ENCODE results near the gene CSNK1G3.
A peak's percentile ranks its signal among the peaks of the same experiment; 100 is the strongest.
"Not testable (repeated sequence)": the region's sequence is repeated elsewhere in the genome, so short reads cannot be mapped to it uniquely, and the experiment has no call there.

The CSNK1G3 gene

DNA sequence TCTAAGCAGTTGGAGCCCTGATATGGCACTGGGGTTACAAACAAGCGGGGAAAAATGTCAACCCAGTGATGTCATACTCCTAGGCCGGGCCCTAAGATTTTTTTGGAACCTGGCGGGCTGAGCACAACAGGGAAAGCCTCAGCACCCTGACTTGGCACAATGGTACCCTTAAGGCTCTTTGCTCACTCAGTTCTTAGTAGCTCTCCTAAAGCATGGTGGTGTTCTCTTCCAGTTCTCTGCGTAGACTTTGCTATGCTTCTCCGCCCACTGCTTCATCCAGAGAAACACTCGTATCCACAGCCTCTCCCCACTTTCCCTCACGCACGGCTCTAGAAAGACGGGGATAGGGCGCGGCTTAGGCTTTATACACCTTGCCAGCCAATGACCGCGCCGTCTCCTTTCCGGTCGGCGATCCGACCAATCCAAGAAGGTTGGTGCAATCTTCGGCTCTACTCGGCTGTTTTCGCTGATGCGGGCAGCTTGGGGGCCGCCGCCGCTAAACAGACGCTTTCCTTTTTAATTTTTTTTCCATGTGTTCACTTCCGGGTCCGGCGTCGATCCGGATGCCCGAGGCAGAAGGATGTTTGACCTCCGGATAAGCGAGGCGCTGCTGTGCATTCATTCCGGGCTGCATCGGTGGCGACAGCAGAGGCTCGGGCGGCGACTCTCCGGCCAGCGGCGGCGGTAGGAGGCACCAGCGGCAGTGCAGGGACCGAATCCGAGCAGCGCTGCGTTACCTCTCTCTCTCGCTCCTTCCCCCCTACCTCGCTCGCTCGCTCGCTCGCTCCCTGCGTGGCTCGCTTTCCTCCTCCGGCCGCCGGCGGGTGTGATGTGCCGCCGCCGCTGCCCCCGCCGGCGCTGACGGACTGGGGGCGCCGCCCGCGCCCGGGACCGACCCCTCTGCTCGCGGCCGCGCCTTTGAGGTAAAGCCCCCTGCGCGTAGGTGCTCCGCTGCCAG is at the start of gene CSNK1G3:
Gene CSNK1G3, plus strand, starts transcription at position 530 of the 958 bp plus-strand sequence. CDS start 33,487 bp downstream, outside the sequence.
- FAIRE-seq = peak; percentile 99

DNA sequence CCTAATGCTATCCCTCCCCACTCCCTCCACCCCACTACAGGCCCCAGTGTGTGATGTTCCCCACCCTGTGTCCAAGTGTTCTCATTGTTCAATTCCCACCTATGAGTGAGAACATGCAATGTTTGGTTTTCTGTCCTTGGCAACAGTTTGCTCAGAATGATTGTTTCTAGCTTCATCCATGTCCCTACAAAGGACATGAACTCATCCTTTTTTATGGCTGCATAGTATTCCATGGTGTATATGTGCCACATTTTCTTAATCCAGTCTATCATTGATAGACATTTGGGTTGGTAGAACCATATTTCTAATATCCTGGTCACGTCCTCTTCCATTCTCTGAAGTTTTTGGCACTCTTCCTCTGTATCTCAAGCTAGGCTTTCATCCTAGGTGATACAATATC is 45.1 kb upstream of the CSNK1G3 start:
- FAIRE-seq = not testable (repeated sequence)

DNA sequence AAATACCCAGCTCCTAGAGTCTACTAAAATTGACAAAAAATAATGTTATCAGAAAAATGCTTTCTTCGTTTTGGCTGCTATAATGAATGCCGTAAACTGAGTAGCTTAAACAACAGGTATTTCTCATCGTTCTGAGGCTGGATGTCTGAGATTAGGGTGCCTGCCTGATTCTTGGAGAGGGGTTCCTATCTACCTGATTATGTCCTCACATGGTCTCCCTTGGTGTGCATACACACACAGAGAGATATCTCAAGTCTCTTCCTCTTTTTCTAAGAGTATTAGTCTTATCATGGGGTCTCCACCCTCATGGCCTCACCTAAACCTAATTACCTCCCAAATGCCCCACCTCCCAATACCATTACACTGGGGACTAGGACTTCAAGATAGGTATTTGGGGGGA is 40.6 kb upstream of the CSNK1G3 start:
- no peak for FAIRE-seq

DNA sequence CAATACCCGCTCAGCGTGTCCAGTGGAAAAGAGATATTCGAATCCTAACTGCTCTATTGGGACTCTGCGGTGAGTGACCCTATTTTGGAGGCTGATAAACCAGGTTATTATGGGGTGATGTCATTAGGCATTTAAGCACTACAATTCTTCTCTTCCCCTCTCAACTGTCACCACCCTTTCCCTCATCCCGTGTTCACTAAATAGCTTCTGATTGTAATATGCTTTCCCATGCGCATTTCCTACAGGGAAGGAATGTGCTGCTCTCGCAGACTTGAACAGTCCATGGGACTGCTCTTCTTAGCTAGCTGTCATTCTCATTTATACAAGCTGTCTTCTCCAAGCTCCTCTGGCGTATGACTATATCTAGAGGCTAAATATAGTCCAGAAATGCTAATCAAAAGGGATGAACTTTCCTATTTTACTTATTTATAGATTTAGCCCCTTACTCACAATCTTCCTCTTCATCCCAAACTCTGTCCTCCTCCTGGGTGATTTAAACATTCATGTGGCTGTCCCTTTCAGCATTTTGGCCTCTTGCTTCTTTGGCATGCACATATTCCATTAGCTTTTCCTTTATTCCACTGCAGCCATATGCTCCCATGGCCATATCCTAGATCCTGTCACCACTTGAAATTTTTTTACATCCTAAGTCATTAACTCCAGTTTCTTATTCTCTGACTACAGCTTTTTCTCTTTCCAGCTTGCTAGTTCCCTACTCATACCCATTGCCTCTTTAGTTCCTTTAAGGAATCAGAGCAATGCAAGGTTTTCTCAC is 39.6 kb upstream of the CSNK1G3 start:
- no peak for FAIRE-seq

DNA sequence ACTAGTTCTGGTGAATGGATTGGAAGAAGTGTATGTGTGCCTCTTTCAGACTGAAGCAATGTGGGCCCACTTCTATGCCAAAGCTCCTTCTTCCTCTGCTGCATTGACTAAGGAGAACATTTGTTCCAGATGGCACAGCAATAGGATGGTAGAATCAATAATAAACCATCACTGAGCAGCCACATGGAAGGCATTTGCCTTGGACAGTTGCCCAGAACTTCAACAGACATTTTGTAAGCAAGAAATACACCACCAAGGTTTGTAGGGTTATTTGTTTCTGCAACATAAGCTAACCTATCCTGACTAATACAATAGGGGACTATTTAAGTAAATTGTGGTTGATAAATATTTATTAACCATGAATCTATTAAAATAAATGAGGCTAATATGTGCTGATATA is 37.7 kb upstream of the CSNK1G3 start:
- FAIRE-seq = no peak

DNA sequence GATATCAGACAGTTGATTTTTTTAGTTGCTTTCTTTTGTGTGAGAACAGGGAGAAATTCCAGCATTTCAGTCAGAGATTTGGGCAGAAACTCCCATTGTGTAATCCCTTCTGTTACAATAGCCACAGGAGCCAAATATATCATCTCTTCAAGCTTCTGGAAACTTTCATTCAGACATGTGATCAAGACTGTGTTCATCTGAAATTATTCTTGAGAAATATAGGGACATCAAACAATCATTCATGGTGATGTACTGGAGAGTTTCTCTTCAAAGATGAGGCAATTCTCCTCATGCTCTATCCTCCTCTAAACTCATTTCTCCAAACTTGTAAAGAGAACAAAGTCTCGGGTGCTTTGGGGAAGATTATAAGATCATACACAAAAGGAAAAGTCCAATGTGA is 35.2 kb upstream of the CSNK1G3 start:
- no peak for FAIRE-seq

DNA sequence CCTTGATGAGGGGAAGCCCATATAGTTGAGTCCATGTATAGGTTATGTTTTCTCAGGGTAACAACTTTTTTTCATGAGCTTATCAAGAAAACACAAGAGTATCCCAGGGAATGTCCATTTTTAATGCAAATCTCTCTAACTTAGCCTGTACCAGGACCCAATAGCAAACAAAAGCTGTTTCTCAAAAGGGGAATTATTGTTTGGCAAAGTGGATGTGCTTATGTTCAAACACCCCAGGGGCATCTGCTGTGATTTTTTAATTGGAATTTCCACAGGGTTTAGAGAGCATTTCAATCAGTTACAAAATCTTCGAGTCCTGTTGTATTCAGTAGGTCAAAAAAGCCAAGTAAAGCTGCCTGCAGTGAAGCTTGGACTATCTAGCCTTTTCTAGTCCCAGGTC is 33.4 kb upstream of the CSNK1G3 start:
- no peak for FAIRE-seq

DNA sequence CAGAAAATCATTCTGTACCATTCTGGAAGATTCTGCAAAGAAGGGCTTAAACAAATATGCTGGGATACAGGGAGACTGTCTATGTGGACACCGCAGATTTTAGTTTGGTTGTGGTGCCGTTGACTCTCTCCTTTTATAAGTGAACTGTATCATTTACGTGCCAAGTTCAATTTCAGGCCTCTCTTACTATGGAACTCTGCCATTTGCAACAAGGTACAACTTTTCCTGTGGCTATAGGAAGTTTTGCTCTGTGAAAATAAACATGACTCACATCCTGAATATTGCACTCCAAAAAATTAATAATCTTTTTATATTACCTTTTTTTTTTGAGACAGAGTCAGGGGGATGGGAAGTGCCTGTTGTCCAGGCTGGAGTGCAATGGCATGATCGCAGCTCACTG is 29.7 kb upstream of the CSNK1G3 start:
- no peak for FAIRE-seq

DNA sequence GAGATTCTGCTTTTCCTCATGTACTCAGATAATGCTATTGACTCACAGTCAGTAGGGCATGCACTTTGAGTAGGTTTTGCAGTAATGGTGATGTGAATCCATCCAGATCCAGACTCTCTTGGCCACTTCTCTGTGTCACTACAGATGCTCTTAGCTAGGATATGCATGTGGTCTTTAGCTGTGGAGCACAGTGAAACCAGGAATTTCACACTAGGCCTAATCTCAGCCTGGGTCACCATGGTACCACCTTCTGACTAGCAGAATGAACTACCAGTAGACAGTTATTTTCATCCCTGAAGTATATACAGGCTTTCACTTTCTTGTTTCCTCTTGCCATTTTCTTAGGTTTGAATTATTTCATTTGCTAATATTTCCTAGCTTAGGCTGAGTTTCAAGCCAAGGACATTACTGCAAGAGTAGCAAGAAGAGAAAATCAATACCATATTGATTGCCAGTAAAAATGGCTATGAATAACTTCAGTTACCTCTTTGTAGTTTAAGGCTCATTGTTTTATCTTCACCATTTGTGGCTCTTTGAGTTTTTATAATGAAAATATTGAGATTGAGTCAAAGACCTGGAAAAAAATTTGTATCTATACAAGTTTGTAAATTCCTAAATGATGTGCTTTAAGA is 28.4 kb upstream of the CSNK1G3 start:
- FAIRE-seq = no peak

DNA sequence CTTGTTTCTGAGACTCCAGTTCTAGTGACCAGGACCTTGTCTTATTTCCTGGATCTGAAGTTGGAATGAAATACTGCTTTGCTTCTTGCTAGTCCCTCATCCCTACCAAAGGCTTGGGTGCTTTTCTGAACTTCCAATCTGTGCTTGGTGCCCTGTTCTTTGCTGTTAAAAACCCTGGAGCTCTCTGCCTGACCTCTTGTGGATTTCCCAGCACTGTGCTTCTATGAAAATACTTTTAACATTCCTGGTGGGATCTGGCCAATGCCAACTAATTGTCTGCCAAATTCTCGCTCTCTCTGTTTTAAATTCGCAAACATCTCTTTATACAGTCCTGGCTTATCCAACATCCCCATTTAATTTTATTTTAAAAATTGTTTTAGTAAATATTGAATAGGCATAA is 26.7 kb upstream of the CSNK1G3 start:
- FAIRE-seq = no peak

DNA sequence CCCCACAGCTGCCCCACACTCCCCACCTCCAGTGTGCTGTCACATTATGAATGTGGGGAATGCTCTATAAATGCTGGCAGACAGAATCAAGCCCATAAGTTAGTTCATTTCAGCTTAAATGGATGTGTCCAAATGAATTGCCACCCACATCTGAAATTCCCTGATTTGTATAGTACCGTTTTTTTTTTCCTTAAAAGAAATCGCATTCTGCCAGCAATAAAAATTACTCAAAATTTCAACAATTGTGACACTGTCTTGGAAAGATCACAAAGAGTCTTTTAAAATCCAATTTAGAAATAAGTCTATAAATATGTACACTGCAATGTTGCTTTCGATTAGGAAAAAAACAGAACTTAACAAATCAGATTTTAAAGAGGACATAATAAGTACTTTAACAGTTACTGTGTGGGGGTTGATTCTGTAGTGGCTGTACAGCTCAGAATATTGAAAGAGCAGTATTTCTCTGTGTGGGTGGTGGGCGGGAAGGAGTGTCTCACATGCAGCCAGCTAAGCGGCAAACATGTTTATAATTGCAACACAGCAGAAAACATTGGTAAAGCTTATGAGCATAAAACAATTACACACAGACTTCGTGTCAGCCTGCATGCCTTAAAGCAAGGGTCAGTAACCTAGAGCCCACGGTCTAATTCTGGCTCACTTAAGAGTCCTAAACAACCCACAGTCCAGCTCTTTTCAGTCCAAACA is 24.9 kb upstream of the CSNK1G3 start:
- no peak for FAIRE-seq

DNA sequence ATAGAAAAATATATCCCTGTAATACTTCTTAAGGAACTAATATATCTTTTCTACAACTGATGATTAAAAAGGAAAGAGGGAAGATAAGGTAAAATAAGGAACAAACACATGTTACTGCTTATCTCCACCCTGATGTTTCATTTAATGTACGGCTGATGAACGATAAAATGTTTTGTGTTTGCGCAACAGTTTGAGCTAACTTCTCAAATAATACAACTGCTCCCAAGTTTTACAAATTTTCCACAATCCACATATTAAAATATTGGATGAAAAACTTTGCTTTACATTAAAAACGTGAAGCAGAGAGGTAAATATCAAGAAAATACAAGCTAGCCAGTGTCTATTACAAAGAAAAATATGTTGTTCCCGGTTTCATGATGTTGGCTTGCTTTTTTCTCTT is 21.0 kb upstream of the CSNK1G3 start:
- FAIRE-seq = no peak

DNA sequence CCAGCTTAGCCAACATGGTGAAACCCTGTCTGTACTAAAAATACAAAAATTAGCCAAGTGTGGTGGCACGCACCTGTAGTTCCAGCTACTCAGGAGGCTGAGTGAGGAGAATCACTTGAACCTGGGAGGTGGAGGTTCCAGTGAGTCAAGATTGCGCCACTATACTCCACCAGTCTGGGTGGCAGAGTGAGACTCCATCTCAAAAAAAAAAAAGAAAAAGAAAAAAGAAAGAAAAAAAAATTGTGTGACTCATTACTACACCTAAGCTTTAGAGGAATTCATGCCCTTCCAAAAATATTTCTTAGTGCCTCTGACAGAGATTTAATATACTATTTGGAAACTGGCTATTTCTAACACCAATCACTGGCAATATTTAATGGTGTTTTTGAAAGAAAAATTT is 16.8 kb upstream of the CSNK1G3 start:
- not testable (repeated sequence) for FAIRE-seq

DNA sequence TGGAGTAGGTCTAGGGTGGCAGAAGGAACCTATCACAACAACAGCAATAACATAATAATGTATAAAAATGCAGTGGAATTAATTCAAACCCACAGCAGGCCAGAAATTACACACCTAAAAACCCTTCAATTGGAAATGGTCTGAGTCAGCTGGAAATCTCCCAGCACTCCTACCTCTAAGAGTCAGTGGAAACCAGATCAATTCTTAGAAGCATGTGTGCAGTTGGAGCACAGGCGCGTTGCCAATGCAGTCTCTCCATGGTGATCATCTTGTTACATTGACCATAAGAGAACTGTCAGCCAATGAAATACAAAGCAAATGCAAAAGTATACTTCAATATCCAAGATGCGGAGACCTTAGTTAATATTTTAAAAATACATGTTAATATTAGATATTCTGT is 15.1 kb upstream of the CSNK1G3 start:
- FAIRE-seq = no peak

DNA sequence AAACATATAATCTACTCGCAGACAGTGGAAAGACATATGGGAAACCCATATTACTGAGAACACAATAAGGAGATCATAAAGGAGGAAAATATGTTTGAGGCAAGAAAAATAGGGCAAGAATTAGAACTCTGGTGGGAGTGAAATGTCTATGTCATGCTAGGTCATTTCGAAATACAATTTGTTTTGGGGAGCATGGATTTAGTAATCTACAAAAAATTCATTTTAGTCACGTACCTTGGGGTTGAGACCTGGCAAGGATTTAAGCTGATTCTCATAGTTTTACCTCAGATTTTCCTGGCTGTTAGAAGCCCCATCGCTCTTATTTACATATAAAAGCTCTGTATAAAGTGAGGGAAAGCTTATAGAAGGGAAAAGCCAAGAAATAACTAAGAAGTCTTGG is 11.5 kb upstream of the CSNK1G3 start:
- FAIRE-seq = no peak

DNA sequence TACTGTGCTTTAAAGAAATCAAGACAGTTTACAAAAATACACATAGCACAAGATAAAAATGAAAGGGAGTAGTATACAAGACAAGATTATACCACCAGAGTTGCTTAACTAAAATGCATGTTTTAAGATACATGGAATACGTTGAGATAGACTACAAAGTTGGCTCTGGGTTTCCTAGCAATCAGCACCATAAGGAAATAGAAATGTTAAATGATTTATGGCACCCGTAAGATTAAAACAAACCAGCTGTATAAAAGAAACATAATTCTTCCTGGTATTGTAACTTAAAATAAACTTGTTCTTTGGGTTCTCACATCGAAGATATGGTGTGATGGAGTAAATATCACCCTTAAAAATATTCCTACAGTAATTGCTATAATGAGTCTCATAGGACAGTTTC is 9.9 kb upstream of the CSNK1G3 start:
- FAIRE-seq = no peak

DNA sequence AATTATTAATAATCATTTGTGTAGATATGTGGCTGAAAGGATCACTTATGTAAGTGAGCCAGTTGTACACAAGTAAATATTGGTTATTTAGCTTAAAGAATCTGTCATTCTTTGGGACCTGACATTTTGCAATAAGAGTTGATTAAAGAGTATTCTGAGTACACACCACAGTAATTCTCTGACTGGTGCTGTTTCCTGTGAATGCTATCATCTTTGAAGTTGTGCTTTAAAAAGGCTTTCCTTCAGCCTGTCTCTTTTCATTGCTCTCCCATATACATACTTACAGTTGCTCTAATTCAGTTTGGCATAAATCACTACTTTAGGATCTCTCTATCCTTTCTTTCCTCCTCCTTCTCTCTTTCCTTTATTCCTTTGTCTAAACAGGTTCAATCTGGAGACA is 8.7 kb upstream of the CSNK1G3 start:
- FAIRE-seq = no peak

DNA sequence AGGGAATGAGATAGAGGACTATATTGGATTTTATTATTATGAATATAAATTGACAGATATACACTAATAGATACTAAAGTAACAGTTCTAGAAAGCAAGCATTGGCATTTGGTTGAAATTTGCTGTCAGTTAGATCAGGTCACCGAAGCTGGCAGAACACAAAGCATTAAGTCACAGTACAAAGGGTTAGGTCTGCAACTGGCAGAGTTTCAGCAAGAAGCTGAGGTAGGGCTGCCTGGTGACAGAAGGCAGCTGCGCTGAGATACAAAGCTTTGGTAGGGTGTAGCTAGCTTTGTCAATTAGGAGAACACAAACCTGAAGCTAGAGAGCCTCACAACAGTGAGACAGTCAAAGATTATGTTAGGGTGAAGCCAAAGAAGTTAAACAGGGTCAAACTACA is 6.3 kb upstream of the CSNK1G3 start:
- FAIRE-seq = no peak

DNA sequence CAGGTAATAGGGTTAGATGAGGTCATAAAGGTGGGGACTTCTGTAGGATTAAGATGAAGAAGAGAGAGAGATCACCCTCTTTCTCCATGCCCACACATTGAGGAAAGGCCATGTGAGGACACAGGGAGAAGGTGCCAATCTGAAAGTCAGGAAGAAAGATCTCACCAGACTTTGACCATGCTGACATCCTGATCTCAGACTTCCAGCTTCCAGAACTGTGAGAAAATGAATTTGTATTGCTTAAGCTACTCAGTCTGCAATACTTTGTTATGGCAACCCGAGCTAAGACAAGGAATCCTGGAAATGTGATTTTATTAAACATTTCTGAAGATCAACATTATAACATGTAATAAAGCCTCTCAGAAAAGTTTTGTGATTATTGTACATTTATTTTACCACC is 3.5 kb upstream of the CSNK1G3 start:
- FAIRE-seq = no peak

DNA sequence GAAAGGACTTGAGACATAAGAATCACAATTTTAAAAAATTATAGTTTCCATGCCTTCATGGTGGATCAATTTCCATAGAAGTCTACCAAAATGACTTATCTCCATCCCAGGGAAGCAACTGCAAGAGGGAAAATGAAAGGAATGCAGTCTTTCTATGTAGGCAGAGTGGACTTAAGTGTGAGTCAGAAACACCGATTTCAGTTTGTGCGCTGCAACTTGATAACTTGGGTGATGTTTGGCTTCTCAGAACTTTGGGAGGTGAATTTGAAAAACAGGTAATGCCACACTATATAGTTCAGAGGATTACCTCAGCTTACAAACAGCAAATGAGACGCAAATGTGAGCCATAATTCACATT is 708 bp upstream of the CSNK1G3 start:
- FAIRE-seq = no peak

DNA sequence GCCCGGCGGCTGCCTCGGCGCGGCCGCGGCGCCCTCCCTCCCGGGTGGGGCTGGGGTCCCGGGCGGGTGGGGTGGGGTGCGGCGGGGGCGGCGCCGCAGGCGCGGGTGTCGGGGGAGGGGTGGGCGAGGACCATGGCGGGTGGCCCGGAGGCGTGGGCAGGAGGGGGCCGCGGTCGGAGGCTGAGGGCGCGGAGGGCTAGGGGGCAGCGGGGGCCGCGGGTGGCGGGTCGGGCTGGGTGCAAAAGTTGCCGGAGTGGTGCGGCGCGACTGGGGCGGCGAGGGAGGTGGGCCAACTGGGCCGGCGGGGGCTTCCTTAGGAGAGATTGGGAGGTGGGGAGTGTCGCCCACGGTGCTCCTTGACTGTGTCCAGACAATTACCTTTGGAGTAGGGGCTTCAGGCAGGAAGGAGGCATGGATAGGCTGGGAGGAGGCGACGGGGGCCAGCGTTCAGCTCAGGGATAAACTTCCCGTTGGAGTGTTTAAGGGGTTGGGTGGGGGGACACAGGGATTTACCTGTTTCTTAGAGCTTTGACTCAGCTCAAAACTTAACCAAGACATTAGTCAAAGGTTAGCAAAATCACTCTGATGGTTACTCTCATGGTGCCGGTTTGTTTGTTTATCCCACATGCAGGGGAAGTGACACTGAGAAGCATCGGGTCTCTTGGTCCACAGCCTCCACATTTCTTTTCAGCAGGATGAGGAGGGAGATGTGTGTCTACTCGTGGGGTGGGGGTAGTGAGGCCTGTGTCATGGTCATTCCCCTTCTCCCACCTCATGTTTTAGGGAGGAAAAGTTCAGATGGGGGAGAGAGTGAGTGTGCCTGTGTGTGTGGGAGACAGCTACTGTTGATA is 859 bp downstream of the CSNK1G3 start:
- no peak for FAIRE-seq

Measured in G401.6 (cell line).